A673 (cell line): Measurements from ENCODE around the gene SLC26A8.

Experiments used
- EZH2 ChIP-seq: fragments of 200-600 bp; sonication (generic); IDR thresholded peaks from 2 replicates; pipeline ENCODE4 v1.6.1; 2017; ENCODE audit warnings: borderline replicate concordance, low read depth, mild to moderate bottlenecking, mixed read lengths, antibody characterized with exemption, low read length; ENCODE audit not compliant: poor library complexity, severe bottlenecking
- TF ChIP-seq, protein P1 (sequence below): fragments of 300-800, 200-600 bp; sonication (generic); conservative IDR thresholded peaks from 2 replicates; pipeline ENCODE4 v1.5.1; 2017; ENCODE audit warnings: low read depth, mild to moderate bottlenecking, antibody characterized with exemption, low read length, moderate library complexity, mixed read lengths

DNA sequence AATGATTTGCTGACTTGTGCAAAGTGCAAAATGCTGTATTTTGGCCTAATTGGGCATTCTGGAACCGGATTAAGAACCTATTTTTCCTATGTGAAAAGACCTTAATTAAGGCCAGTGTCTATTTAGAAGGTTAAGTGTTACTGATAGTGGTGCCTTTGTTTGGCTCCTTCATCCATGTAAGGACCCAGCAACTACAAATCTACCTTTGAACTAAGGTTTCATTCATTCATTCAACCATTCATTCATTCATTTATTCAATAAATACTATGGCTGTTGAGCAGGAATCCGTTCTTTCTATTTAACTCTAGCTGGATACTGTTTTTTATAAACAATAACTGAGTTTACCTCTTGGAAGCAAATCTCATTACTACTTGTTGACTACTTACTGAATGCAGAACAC, 36.8 kb upstream of the SLC26A8 start:
- TF ChIP-seq, protein P1, sequence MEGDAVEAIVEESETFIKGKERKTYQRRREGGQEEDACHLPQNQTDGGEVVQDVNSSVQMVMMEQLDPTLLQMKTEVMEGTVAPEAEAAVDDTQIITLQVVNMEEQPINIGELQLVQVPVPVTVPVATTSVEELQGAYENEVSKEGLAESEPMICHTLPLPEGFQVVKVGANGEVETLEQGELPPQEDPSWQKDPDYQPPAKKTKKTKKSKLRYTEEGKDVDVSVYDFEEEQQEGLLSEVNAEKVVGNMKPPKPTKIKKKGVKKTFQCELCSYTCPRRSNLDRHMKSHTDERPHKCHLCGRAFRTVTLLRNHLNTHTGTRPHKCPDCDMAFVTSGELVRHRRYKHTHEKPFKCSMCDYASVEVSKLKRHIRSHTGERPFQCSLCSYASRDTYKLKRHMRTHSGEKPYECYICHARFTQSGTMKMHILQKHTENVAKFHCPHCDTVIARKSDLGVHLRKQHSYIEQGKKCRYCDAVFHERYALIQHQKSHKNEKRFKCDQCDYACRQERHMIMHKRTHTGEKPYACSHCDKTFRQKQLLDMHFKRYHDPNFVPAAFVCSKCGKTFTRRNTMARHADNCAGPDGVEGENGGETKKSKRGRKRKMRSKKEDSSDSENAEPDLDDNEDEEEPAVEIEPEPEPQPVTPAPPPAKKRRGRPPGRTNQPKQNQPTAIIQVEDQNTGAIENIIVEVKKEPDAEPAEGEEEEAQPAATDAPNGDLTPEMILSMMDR, result no peak
- no peak for TF ChIP-seq EZH2
